Stimulated activated CD4-positive, alpha-beta T cell treated with anti-CD3 and anti-CD28 coated beads, Interleukin-15, amount 100 ng/mL, for 1 hour (primary cell): ENCODE measurements around the gene BMS1.

Source experiments
- DNase-seq, 2 donors: peaks; one replicate each; pipeline ENCODE4 v3.0.0-alpha.2; 2020; ENCODE audit warnings: low read depth in 1 of 2, low spot score in 1 of 2

BMS1 gene

DNA sequence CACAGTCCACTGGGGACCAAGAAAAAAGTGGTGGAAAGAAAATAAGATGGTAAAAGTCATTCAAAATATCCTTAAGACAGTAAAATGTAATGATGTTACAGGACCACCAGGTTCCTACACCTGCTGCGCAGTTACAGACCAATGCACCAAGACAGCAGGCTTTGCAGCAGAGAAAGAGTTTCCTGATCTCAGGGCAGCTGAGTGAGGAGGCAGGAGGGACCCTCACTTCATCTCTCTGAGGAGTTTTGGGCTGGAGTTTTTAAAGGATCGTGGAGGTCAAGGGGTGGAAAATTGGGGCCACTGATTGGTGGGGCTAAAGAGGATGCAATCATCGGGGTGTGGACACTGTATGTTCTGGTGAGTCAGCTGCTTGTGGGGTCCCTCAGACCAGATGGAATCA lies 100.0 kb downstream of the BMS1 start:
- DNase-seq = no peak
